Vagina (tissue), 2 donors: ENCODE measurements around the gene SCARB1. TPM values are rescaled to one million over a fixed set of nuclear protein-coding genes. Genes with fewer than 3 reads are reported as not detected.

ENCODE experiments used
- DNase-seq, 2 donors: peaks; one replicate each; pipeline ENCODE4 v3.0.0-alpha.2; 2017; ENCODE audit errors: extremely low spot score in 2 of 2
- H3K27ac ChIP-seq: fragments of 200-600 bp; sonication (generic); one replicate; pipeline ENCODE4 v1.5.1; 2019
- H3K27me3 ChIP-seq: fragments of 200-600 bp; sonication (generic); one replicate; pipeline ENCODE4 v1.5.1; 2019
- H3K36me3 ChIP-seq, 2 donors: fragments of 200-600 bp; sonication (generic); one replicate each; pipeline ENCODE4 v1.5.1; 2017 to 2019
- H3K4me1 ChIP-seq: fragments of 200-600 bp; sonication (generic); one replicate; pipeline ENCODE4 v1.5.1; 2019
- H3K4me3 ChIP-seq, 2 donors: fragments of 200-600 bp; sonication (generic); 1 replicate in 1 of 2; 2 replicates in 1 of 2; pipeline ENCODE4 v1.5.1; 2016 to 2019
- H3K9me3 ChIP-seq: fragments of 200-600 bp; sonication (generic); one replicate; pipeline ENCODE4 v1.5.1; 2019
- POLR2A ChIP-seq, 2 donors: fragments of 450-650 bp; IDR thresholded peaks; one replicate each; pipeline ENCODE4 v1.6.1; 2017; ENCODE audit warnings: antibody characterized with exemption in 2 of 2, mild to moderate bottlenecking in 2 of 2, moderate library complexity in 2 of 2
- POLR2AphosphoS5 ChIP-seq, 2 donors: sonication (generic); formaldehyde crosslinking; IDR thresholded peaks; one replicate each; pipeline ENCODE4 v1.9.0; 2017; ENCODE audit warnings: antibody characterized with exemption in 2 of 2, mild to moderate bottlenecking in 2 of 2, low read depth in 1 of 2; ENCODE audit not compliant: insufficient read depth in 1 of 2
- intact Hi-C: fragments of 100-400 bp; cut with DNase I; formaldehyde crosslinking; loops from one replicate; pipeline ENCODE4 v1.15.1; 2023
- total RNA-seq: library from RNA; depleted of rRNA; stranded (reverse); fragments of >200 nt; gene quantifications from one replicate; pipeline ENCODE4 v1.2.3, GENCODE V29; 2016
- TF ChIP-seq, protein P1 (sequence below), 3 experiments: fragments of 450-650 bp in 2 of 3; fragments of 200-600 bp in 1 of 3; sonication (generic) in 1 of 3; IDR thresholded peaks; one replicate each; pipeline ENCODE4 v1.5.1; 2017 to 2019; ENCODE audit warnings: antibody characterized with exemption in 3 of 3, mild to moderate bottlenecking in 2 of 3, moderate library complexity in 2 of 3

SCARB1 gene
- total RNA-seq, 1 donor from 2014 or later = 20.6 TPM

DNA sequence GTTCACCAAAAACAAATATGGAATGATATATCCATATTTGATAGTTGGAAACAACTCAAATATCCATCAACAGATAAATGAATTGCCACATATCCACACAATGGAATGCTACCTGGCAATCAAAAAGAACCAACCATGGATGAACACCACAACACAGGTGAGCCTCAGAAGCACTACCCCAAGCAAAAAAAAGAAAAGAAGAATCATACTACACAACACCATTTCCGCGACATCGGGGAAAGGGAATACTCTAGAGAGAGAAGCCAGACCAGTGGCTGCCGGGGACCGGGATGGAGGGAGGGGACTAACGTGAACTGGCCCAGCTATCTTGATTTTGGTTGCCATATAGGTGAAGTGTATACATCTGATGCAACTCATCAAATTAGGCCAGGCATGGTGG is 41.4 kb downstream of the SCARB1 start:
- Histone ChIP-seq H3K36me3 (no peaks in the 10 kb centered on the region), H3K27me3 (no peaks in the 10 kb centered on the region), H3K4me3 (no peak overlapping the region), H3K27ac (no peak overlapping the region), H3K4me1 (no peaks in the 10 kb centered on the region), H3K9me3 (no peaks in the 10 kb centered on the region)
- DNase-seq = no peak
- TF ChIP-seq POLR2AphosphoS5 (IDR thresholded peaks at IDR 0.05; ENCODE audit: insufficient read depth in 1 of 2, low read depth in 1 of 2) (no peak), POLR2A (IDR thresholded peaks at IDR 0.05) (no peak)
- TF ChIP-seq, protein P1, sequence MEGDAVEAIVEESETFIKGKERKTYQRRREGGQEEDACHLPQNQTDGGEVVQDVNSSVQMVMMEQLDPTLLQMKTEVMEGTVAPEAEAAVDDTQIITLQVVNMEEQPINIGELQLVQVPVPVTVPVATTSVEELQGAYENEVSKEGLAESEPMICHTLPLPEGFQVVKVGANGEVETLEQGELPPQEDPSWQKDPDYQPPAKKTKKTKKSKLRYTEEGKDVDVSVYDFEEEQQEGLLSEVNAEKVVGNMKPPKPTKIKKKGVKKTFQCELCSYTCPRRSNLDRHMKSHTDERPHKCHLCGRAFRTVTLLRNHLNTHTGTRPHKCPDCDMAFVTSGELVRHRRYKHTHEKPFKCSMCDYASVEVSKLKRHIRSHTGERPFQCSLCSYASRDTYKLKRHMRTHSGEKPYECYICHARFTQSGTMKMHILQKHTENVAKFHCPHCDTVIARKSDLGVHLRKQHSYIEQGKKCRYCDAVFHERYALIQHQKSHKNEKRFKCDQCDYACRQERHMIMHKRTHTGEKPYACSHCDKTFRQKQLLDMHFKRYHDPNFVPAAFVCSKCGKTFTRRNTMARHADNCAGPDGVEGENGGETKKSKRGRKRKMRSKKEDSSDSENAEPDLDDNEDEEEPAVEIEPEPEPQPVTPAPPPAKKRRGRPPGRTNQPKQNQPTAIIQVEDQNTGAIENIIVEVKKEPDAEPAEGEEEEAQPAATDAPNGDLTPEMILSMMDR (IDR thresholded peaks at IDR 0.05) = no peak
- intact Hi-C loops = no loop called here

DNA sequence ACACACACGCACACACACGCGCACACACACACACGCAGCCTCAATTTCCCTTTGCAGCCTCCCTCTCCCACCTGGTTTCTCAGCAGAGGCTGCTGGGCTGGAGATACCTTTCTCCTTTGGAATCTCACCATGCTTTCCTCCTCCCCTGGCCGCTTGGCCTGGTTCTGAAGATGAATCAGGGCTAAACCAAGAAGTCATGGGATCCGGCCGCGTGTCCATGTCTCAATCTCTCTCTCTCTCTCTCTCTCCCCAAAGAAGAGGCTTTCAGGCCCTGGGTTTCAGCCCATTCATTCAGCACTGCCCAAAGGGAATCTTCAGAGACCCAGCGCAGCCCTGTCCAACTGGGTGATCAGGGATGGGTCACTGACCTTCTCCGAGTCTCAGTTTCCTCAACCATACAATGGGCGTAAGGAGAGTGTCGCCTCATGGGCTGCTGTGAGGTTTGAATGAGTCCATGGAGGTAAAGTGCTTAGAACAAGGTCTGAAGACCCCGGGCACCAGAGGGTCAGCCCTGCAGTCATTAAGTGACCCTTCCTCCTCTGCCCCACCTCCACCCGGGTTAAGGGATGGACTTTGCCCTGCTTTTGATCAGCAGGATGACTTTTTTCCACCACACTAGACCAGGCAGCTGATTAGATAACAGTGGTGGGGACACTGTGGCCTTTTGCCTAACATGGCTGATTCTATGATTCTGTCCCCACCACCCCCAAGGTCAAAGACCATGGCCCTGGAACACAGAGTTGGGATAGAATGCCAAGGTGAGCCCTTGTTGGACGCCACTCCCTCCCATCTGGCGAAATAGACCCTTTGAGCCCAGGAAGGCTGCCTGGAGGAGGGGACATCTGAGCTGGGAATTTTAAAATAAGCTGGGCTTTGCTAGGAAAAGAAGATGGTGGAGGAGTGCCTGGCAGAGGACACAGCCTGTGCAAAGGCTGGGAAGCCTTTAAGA is 42.1 kb downstream of the SCARB1 start:
- Histone ChIP-seq H3K4me3 (no peak overlapping the region), H3K36me3 (no peaks in the 10 kb centered on the region), H3K27me3 (no peaks in the 10 kb centered on the region), H3K9me3 (no peaks in the 10 kb centered on the region), H3K4me1 (no peaks in the 10 kb centered on the region), H3K27ac (no peak overlapping the region)
- no peak for DNase-seq
- intact Hi-C loops = no loop called here
- TF ChIP-seq POLR2AphosphoS5 (IDR thresholded peaks at IDR 0.05; ENCODE audit: insufficient read depth in 1 of 2, low read depth in 1 of 2) = no peak

DNA sequence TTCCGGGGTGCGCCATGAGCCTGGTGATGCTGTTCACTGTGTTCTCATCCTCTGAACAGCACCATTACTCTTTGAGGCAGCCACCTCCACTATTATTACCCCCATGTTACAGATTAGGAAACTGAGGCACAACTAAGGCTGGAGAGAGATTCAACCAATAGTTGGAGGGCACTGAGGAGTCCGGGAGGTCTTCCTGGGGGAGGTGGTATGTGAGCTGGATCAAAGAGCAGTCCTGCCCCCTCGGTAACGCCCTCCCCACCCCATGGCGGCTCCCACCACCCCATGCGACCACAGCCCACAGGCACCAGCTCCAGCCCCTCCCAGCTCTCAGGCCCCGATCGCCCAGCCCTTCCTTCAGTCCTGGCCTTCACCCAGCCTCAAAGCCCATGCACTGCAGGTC is 43.5 kb downstream of the SCARB1 start:
- Histone ChIP-seq H3K4me3 (no peak overlapping the region), H3K9me3 (no peaks in the 10 kb centered on the region), H3K27me3 (no peaks in the 10 kb centered on the region), H3K36me3 (no peaks in the 10 kb centered on the region), H3K27ac (no peak overlapping the region), H3K4me1 (no peaks in the 10 kb centered on the region)
- TF ChIP-seq POLR2A (IDR thresholded peaks at IDR 0.05) (no peak), POLR2AphosphoS5 (IDR thresholded peaks at IDR 0.05; ENCODE audit: insufficient read depth in 1 of 2, low read depth in 1 of 2) (no peak)
- TF ChIP-seq, protein P1 (IDR thresholded peaks at IDR 0.05) = no peak
- no peak for DNase-seq
- intact Hi-C loops = no loop called here

DNA sequence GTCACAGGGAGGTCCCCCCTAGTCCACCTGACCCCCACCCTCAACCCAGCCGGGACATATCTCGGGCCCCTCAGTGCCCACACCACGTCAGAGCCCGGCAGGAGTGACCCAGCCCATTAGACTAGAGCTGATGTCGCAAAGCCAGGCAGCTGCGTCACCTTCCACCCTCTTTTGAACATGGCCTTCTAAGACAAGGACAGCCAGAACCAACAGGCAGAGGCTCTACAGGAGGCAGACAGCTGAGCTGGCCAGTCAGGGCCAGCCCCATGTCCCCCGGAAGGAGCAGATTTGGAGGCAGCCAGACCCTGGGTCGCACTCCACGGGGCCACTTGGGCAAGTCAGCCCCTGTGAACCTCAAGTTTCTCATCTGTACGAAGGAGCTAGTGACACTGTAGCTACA is 44.1 kb downstream of the SCARB1 start:
- H3K27ac ChIP-seq = no peak overlapping the region
- TF ChIP-seq, protein P1 (IDR thresholded peaks at IDR 0.05) = no peak
- TF ChIP-seq POLR2AphosphoS5 (IDR thresholded peaks at IDR 0.05; ENCODE audit: insufficient read depth in 1 of 2, low read depth in 1 of 2) = no peak

DNA sequence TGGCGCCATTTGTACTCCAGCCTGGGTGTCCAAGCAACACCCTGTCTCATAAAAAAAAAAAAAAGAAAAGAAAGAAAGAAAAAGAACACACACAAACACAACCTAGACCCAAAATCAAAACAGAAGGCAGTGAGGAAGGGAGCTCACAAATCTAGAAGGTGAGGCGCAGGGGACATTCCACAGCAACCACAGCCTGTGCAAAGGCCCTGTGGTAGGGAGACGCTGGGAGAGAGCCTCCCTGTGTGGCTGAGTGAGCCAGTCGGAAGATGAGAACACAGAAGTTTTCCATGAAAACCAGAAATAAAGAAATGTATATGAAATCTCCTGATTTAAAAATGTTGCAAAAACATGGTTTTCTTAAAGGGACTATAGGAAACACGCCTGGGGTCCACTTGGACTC is 44.6 kb downstream of the SCARB1 start:
- DNase-seq = no peak
- TF ChIP-seq, protein P1 (IDR thresholded peaks at IDR 0.05) = no peak
- no peak for TF ChIP-seq POLR2A (IDR thresholded peaks at IDR 0.05)
- no peak for TF ChIP-seq POLR2AphosphoS5 (IDR thresholded peaks at IDR 0.05; ENCODE audit: insufficient read depth in 1 of 2, low read depth in 1 of 2)
- no peaks in the 10 kb centered on the region for H3K9me3 ChIP-seq
- no peak overlapping the region for H3K4me3 ChIP-seq
- no peaks in the 10 kb centered on the region for H3K36me3 ChIP-seq
- intact Hi-C loops = no loop called here
- no peaks in the 10 kb centered on the region for H3K27me3 ChIP-seq
- H3K27ac ChIP-seq = no peak overlapping the region
- no peaks in the 10 kb centered on the region for H3K4me1 ChIP-seq

More for the DNA sequence above, 44.1 kb downstream of the SCARB1 start:
- Histone ChIP-seq H3K36me3 (no peaks in the 10 kb centered on the region), H3K9me3 (no peaks in the 10 kb centered on the region), H3K27me3 (no peaks in the 10 kb centered on the region), H3K4me3 (no peak overlapping the region), H3K4me1 (no peaks in the 10 kb centered on the region)
- DNase-seq = no peak
- intact Hi-C loops = no loop called here
